ENCODE measurements around the gene CEP250.

CEP250 gene

GRCh38 chr20:35558451-35558850 is 103.1 kb downstream of the CEP250 start:
- TF ChIP-seq, protein P1, sequence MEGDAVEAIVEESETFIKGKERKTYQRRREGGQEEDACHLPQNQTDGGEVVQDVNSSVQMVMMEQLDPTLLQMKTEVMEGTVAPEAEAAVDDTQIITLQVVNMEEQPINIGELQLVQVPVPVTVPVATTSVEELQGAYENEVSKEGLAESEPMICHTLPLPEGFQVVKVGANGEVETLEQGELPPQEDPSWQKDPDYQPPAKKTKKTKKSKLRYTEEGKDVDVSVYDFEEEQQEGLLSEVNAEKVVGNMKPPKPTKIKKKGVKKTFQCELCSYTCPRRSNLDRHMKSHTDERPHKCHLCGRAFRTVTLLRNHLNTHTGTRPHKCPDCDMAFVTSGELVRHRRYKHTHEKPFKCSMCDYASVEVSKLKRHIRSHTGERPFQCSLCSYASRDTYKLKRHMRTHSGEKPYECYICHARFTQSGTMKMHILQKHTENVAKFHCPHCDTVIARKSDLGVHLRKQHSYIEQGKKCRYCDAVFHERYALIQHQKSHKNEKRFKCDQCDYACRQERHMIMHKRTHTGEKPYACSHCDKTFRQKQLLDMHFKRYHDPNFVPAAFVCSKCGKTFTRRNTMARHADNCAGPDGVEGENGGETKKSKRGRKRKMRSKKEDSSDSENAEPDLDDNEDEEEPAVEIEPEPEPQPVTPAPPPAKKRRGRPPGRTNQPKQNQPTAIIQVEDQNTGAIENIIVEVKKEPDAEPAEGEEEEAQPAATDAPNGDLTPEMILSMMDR (IDR thresholded peaks at IDR 0.05; ENCODE audit: low read depth, low read length), result no peak
- in situ Hi-C loops (cut with HindIII; ENCODE audit: low sequenced_read_pairs), result no loop called here
- no peak for DNase-seq (ENCODE audit: low read depth, low spot score)
- no peak overlapping the region for H3K4me3 ChIP-seq (ENCODE audit: low read depth, low read length)

- in situ Hi-C loops (cut with HindIII; ENCODE audit: low sequenced_read_pairs), result no loop called here
These were observed 103.8 kb downstream of the CEP250 start for GRCh38 chr20:35559042-35559693.

DNA sequence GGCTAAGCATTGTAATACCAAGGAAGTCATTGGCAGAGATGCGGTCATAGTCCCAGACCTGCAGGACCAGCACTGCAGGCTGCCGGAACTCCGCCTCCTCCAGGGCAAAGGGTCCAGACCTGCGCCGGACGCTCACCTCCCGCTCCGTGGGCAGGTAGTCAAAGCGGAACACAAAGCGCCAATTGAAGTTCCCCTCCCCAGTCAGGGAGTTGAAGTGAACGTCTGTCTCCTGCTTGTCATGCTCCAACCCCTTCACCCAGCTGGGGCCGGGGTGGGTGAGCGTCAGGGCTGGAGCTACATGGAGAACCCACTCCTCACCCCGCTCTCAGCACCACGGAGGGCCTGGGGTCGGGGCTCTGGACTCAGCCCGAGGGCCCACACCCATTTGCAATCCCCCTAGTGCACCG is 104.7 kb downstream of the CEP250 start:
- in situ Hi-C loops (cut with HindIII; ENCODE audit: low sequenced_read_pairs), result no loop called here
- H3K4me3 ChIP-seq (ENCODE audit: low read depth, low read length), result no peak overlapping the region
- no peak for DNase-seq (ENCODE audit: low read depth, low spot score)
- TF ChIP-seq, protein P1 (IDR thresholded peaks at IDR 0.05; ENCODE audit: low read depth, low read length), result no peak

More at GRCh38 chr20:35559042-35559693, 103.8 kb downstream of the CEP250 start:
- no peak for DNase-seq (ENCODE audit: low read depth, low spot score)
- no peak overlapping the region for H3K4me3 ChIP-seq (ENCODE audit: low read depth, low read length)
- TF ChIP-seq, protein P1 (IDR thresholded peaks at IDR 0.05; ENCODE audit: low read depth, low read length), result no peak

DNA sequence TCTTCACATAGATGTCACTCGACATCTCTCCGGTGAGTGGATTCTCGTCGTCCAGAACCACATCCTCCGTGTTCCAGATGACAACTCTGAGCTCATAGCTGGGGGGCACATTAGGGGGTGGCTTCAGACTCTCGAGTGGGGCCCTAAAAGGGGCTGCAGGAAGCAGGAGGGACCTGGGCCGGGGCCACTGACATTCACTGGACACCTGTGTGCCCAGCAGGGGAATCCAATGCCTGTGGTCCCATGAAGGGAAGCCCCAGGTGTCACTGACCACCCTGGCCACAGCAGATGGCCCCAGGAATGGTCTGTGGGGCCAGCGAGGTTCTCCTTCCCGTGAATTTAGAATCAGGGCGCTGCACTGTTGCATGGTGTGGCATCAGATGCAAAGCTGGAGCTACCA is 105.1 kb downstream of the CEP250 start:
- no peak overlapping the region for H3K4me3 ChIP-seq (ENCODE audit: low read depth, low read length)
- in situ Hi-C loops (cut with HindIII; ENCODE audit: low sequenced_read_pairs), result no loop called here
- TF ChIP-seq, protein P1 (IDR thresholded peaks at IDR 0.05; ENCODE audit: low read depth, low read length), result no peak
- DNase-seq (ENCODE audit: low read depth, low spot score), result no peak

DNA sequence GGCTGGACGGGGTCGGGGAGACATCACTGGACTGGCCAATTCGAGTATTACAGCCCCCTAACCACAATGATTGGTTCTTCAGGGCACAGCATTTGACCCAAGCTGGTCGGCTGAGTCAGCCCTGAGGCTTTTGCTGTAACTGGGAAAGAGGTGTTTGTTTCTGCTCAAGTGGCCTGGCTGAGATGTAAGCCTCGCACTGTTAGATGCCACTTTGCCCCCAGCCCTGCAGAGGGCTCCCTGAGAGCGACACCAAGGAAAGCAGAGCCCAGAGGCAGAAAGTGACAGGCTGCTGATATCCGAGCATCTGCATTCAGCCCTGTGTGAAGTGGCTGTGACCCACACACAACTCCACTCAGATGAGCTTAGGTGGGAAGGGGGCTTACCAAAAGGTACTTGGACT is 105.9 kb downstream of the CEP250 start:
- in situ Hi-C loops (cut with HindIII; ENCODE audit: low sequenced_read_pairs), result no loop called here
- peak; percentile 49 for DNase-seq (ENCODE audit: low read depth, low spot score)
- no peak overlapping the region for H3K4me3 ChIP-seq (ENCODE audit: low read depth, low read length)
- TF ChIP-seq, protein P1 (IDR thresholded peaks at IDR 0.05; ENCODE audit: low read depth, low read length), result peak; percentile 39

GRCh38 chr20:35561671-35562070 is 106.3 kb downstream of the CEP250 start:
- TF ChIP-seq, protein P1 (IDR thresholded peaks at IDR 0.05; ENCODE audit: low read depth, low read length), result no peak
- DNase-seq (ENCODE audit: low read depth, low spot score), result no peak
- no peak overlapping the region for H3K4me3 ChIP-seq (ENCODE audit: low read depth, low read length)
- in situ Hi-C loops (cut with HindIII; ENCODE audit: low sequenced_read_pairs), result no loop called here
